ELR (cell line): ENCODE results near the gene PAWR.

Source experiments
- DNase-seq: peaks from one replicate; pipeline ENCODE4 v3.0.0-alpha.2; 2015; ENCODE audit warnings: low read depth

PAWR gene

DNA sequence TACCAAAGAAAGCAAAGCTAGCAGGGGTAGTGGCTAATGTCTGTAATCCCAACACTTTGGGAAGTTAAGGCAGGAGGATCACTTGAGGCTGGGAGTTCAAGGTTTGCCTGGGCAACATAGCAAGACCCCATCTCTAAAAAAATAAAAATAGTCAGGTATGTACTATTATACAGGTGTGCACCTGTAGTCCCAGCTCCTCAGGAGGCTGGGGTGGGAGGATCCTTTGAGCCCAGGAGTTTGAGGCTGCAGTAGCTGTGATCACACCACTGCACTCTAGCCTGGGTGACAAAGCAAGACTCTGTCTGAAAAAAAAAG, 142.2 kb downstream of the PAWR start:
- no peak for DNase-seq

GRCh38 chr12:79547735-79548609, 142.8 kb downstream of the PAWR start:
- DNase-seq, result peak; percentile 85

DNA sequence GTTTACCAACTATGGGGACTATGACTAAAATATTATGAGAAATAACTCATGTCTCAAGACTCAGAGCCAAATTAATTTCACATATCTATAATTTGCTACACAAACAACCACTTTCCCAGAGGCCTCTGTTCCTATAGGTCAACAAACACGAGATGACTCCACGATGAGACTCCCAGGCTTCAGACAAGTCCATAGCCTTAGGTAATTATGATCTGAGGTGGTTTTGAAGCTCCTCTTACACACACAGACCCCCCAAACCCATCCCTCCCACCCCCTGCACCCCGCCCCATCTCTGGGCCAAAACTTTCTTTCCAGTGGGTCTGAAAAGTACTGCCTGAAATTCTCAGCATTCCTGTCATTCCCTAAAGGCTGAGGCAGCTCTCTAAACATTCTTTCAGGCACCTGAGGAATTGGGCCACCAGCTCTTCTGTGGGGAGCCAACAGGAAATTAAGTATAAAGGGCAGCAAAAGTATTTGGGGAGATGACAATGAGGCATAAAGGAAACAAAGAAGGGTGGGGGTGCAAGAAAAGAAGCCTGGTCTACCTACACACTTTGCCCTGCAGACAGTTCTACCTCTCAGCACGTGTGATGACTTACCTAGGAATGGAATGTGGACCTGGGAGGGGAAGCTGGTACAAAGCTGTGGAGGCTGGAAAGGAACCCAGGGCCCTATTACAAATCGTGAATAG, 143.6 kb downstream of the PAWR start:
- peak; percentile 96 for DNase-seq

DNA sequence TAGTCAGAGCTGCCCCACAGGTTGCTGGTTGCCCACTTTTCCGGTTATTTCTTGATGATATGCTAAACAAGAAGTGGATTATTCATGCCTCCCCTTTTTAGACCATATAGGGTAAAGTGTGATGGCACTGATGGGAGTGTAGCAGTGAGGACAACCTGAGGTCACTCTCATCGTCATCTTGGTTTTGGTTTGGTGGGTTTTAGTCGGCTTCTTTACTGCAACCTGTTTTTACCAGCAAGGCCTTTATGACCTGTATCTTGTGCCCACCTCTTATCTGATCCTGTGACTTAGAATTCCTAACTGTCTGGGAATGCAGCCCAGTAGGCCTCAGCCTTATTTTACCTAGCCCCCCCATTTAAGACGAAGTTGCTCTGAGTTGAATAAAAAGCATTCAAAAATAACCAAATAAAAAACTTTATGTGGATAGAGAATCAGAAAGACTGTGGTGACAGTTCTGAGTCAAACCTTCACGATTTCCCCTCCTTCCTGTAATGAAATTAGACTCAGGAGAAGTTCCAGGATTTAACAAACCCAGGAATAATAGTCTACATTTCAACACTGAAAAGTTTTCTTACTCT, 144.2 kb downstream of the PAWR start:
- peak; percentile 76 for DNase-seq

DNA sequence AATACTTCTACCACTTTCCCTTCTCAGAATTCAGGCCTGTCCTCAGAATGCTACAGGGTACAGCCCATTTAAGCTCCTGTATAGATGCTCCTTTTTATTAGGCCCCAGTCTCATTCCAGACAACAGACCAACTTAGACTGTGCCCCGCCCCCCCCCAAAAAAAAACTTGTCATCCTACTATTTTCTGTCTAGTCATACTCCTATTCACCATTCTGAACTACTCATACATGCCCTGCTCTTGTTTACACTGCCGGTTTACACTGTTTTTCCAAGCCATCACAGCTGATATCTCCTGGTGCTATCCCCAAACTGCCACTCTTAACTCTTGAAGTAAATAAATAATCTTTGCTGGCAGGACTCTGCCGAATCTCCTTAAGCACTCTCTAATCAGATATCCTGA, 146.3 kb downstream of the PAWR start:
- peak; percentile 47 for DNase-seq

- no peak for DNase-seq
Observed at GRCh38 chr12:79537675-79538074, 153.1 kb downstream of the PAWR start.

GRCh38 chr12:79535751-79536150, 155.0 kb downstream of the PAWR start:
- DNase-seq, result no peak
